ENCODE results near the gene CCDC92.

The CCDC92 gene

DNA sequence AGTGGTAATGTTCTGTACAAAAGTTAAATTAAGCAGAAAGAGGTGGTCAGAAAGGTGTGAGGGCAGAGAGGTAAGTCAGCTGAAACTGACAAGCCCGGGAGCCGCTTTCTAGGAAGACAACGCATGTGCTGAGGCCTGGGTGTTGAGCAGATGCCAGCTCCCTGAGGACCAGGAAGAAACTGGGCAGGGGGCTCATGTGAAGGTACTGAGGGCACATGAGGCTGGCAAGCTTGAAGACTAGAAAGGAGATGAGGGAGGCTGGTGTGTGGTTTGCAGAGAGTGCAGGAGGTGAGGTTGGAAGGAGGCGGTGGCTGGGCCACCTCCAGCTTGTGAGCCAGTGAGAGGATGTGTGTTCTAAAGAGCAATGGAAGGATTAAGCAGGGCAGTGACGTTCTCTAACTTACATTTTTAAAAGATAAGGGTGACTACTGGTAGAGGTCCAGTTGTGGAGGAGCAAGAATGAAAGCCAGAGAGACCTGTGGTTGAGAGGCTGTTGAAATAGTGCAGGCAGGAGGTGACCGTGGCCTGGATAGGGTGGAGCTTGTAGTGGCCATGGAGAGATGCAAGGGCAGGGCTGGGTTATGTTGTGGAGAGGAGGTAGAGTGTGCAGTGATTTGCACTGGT lies 29.5 kb upstream of the CCDC92 start:
- no peak for DNase-seq (ENCODE audit: low read depth in 4 of 4, low spot score in 1 of 4)

GRCh38 chr12:124001343-124001742 lies 28.7 kb upstream of the CCDC92 start:
- DNase-seq (ENCODE audit: low read depth in 4 of 4, low spot score in 1 of 4), result no peak

- no peak for DNase-seq (ENCODE audit: low read depth in 4 of 4, low spot score in 1 of 4)
These were observed 27.5 kb upstream of the CCDC92 start for GRCh38 chr12:124000111-124000510.

GRCh38 chr12:123998991-123999359 lies 26.3 kb upstream of the CCDC92 start:
- no peak for DNase-seq (ENCODE audit: low read depth in 4 of 4, low spot score in 1 of 4)

DNA sequence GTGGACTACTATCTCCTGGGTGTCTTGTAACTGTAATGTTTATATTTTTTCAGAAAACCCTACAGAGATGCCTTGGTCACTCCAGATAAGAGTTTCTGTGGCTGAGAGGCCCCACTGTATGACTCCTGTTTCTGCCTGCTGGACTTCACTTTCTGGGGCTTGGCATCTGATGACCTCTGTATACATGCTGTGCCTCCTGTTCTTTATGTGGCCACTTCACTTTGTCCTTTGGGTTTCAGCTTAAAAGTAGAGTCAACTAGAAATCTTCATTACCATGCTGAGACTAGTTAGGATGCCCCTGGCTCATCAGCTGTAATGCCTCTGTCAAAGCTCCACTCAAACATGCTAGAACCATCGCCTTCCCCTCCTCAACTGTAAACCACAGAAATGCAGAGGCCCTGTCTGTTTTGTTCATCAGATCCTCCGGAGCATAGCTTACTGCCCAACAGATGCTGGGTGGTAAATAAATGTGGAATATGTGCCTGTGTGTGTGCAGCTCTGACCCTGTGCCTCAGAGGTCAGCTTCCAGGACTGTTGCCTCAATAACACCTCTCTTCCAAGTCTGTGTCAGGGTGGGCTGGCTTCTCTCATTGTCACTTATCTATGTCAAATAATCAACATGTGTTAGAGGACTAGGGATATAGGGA lies 25.8 kb upstream of the CCDC92 start:
- DNase-seq (ENCODE audit: low read depth in 4 of 4, low spot score in 1 of 4), result no peak

- no peak for DNase-seq (ENCODE audit: low read depth in 4 of 4, low spot score in 1 of 4)
These were observed 25.3 kb upstream of the CCDC92 start for GRCh38 chr12:123997908-123998307.

- DNase-seq (ENCODE audit: low read depth in 4 of 4, low spot score in 1 of 4), result no peak
These were observed 24.6 kb upstream of the CCDC92 start for GRCh38 chr12:123997033-123997822.

- no peak for DNase-seq (ENCODE audit: low read depth in 4 of 4, low spot score in 1 of 4)
These were observed 23.9 kb upstream of the CCDC92 start for GRCh38 chr12:123996581-123996980.

GRCh38 chr12:123995023-123995748 lies 22.6 kb upstream of the CCDC92 start:
- no peak for DNase-seq (ENCODE audit: low read depth in 4 of 4, low spot score in 1 of 4)

DNA sequence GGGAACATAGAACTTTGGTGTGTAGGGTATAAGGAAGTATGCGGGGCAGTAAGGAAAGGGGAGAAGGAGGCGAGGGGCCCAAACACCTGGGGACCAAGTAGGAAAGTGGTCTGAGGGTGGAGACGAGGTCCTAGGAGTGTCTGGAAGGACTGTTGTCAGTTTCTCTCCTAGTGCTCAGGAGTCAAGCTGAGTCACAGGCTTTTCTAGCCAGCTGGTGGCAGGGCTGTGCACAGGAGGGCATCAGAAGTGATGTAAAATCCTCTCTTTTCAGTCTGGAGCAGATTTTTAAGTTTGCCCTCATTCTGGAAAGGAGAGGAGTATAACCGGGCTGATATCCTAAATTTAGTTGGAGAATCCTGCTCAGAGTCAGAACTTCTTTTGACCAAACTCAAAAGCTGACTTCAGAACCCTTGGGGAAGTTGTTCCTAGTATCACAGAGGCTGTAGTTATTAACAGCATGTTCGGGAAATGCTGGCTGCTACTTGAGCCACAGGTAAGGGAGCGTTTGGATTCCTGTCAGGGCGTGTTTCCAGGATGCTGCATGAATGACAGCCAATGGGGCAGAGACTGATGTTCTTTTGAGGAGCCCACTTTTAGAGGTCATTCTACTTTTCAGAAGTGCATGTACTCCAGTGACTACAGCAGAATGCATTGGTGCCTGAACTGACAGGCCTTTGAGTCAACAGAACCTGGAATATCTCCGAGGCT lies 19.6 kb upstream of the CCDC92 start:
- DNase-seq (ENCODE audit: low read depth in 4 of 4, low spot score in 1 of 4), result no peak

GRCh38 chr12:123991372-123991951 lies 18.8 kb upstream of the CCDC92 start:
- DNase-seq (ENCODE audit: low read depth in 4 of 4, low spot score in 1 of 4), result no peak

- no peak for DNase-seq (ENCODE audit: low read depth in 4 of 4, low spot score in 1 of 4)
These were observed 17.9 kb upstream of the CCDC92 start for GRCh38 chr12:123990511-123990910.

GRCh38 chr12:123989753-123990152 lies 17.1 kb upstream of the CCDC92 start:
- no peak for DNase-seq (ENCODE audit: low read depth in 4 of 4, low spot score in 1 of 4)

DNA sequence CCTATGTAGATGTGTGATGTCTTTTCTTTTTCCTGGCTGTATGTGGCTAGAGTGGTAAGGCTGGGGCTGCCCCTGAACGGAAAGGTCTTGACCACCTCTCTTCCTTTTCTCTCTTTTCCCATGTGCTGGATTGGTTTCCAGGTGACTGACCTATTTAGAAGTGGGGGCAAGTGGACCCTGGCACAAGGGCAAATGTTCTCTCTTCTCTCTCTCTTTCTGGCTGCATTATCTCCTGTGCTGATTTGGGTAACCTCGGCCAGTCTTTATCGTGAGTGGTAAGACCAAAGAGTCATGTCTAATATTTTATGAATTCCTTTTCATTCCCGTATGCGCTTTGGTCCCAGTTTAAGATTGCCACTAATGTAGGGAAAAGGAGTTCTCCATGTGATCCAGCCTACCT lies 16.5 kb upstream of the CCDC92 start:
- no peak for DNase-seq (ENCODE audit: low read depth in 4 of 4, low spot score in 1 of 4)

- DNase-seq (ENCODE audit: low read depth in 4 of 4, low spot score in 1 of 4), result no peak
These were observed 14.4 kb upstream of the CCDC92 start for GRCh38 chr12:123987022-123987421.

DNA sequence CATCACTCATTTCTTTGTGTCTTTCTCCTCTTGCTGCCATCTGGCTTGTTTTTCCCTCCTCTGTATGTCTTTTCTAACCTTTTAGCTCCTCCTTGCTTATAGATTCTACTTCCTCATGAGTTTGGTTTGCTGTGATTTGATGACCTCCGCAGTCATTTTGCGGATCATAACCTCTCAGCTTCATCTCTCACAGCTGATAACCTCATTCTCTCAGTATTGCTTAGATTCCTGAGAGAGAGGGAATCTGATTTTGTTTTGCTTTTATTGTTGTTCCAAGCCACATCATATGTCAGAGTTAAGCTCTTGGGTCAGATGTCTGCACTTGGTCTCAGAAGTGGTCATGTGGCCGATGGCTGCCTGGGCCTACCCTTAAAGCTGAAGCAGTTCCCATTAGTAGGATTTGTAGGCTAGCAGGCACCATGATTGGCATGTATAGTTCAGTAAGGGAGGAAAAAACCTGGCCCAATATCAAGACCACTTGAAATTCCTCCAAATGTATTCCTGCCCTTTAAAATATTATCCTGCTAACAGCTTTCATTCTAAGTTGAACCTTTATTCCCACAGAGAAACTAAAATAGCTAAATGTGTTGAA lies 13.8 kb upstream of the CCDC92 start:
- no peak for DNase-seq (ENCODE audit: low read depth in 4 of 4, low spot score in 1 of 4)

GRCh38 chr12:123984903-123985302 lies 12.3 kb upstream of the CCDC92 start:
- DNase-seq (ENCODE audit: low read depth in 4 of 4, low spot score in 1 of 4), result no peak

- DNase-seq (ENCODE audit: low read depth in 4 of 4, low spot score in 1 of 4), result no peak
These were observed 11.3 kb upstream of the CCDC92 start for GRCh38 chr12:123983822-123984485.

GRCh38 chr12:123982269-123982668 lies 9.6 kb upstream of the CCDC92 start:
- no peak for DNase-seq (ENCODE audit: low read depth in 4 of 4, low spot score in 1 of 4)

DNA sequence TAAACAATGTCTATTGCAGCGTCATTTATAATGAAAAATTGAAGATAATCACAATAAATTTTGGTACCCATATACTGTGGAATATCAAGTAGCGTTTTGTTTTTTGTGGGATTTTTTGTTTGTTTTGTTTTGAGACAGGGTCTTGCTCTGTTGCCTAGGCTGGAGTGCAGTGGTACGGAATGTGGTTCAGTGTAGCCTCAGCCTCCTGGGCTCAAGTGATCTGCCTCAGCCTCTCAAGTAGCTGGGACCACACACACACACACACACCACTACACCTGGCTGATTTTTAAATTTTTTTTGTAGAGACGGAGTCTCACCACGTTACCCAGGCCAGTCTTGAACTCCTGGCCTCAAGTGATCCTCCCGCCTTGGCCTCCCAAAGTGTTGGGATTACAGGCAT lies 6.9 kb upstream of the CCDC92 start:
- no peak for DNase-seq (ENCODE audit: low read depth in 4 of 4, low spot score in 1 of 4)
